ENCODE results near the gene ZNF710. TPM values are rescaled to one million over a fixed set of nuclear protein-coding genes. Genes with fewer than 3 reads are reported as not detected.

Gene ZNF710
- total RNA-seq, 1 donor from 2014 or later: 69.3 TPM

- Mint-ChIP-seq H3K36me3 (ENCODE audit: insufficient read depth) (peaks cover 8% of the 10 kb centered on the region), H3K27ac (peak overlapping the region; percentile 33), H3K4me3 (ENCODE audit: low read depth) (no peak overlapping the region), H3K4me1 (ENCODE audit: low read depth) (no peaks in the 10 kb centered on the region), H3K27me3 (no peaks in the 10 kb centered on the region), H3K9me3 (ENCODE audit: low read depth) (no peaks in the 10 kb centered on the region)
- TF ChIP-seq CTCF (IDR thresholded peaks at IDR 0.05; ENCODE audit: unreplicated experiment): no peak
- no peak for DNase-seq (ENCODE audit: low spot score, unreplicated experiment)
These were observed 75.6 kb downstream of the ZNF710 start for GRCh38 chr15:90076716-90077115.

GRCh38 chr15:90078965-90079364 lies 77.8 kb downstream of the ZNF710 start:
- H3K36me3 Mint-ChIP-seq (ENCODE audit: insufficient read depth): peaks cover 15% of the 10 kb centered on the region

GRCh38 chr15:90079619-90080457 lies 78.7 kb downstream of the ZNF710 start:
- H3K27ac Mint-ChIP-seq: no peak overlapping the region
- H3K4me1 Mint-ChIP-seq (ENCODE audit: low read depth): no peaks in the 10 kb centered on the region
- no peak for DNase-seq (ENCODE audit: low spot score, unreplicated experiment)
- peaks cover 13% of the 10 kb centered on the region for H3K36me3 Mint-ChIP-seq (ENCODE audit: insufficient read depth)
- no peaks in the 10 kb centered on the region for H3K9me3 Mint-ChIP-seq (ENCODE audit: low read depth)
- no peaks in the 10 kb centered on the region for H3K27me3 Mint-ChIP-seq
- H3K4me3 Mint-ChIP-seq (ENCODE audit: low read depth): no peak overlapping the region
- no peak for TF ChIP-seq CTCF (IDR thresholded peaks at IDR 0.05; ENCODE audit: unreplicated experiment)

More at GRCh38 chr15:90078965-90079364, 77.8 kb downstream of the ZNF710 start:
- H3K9me3 Mint-ChIP-seq (ENCODE audit: low read depth): no peaks in the 10 kb centered on the region
- H3K27ac Mint-ChIP-seq: no peak overlapping the region
- H3K4me3 Mint-ChIP-seq (ENCODE audit: low read depth): no peak overlapping the region
- H3K4me1 Mint-ChIP-seq (ENCODE audit: low read depth): no peaks in the 10 kb centered on the region
- no peak for DNase-seq (ENCODE audit: low spot score, unreplicated experiment)
- no peaks in the 10 kb centered on the region for H3K27me3 Mint-ChIP-seq
- TF ChIP-seq CTCF (IDR thresholded peaks at IDR 0.05; ENCODE audit: unreplicated experiment): no peak

- no peaks in the 10 kb centered on the region for H3K4me1 Mint-ChIP-seq (ENCODE audit: low read depth)
- H3K4me3 Mint-ChIP-seq (ENCODE audit: low read depth): no peak overlapping the region
- no peak for TF ChIP-seq CTCF (IDR thresholded peaks at IDR 0.05; ENCODE audit: unreplicated experiment)
- H3K27ac Mint-ChIP-seq: no peak overlapping the region
- H3K9me3 Mint-ChIP-seq (ENCODE audit: low read depth): no peaks in the 10 kb centered on the region
- no peak for DNase-seq (ENCODE audit: low spot score, unreplicated experiment)
- no peaks in the 10 kb centered on the region for H3K27me3 Mint-ChIP-seq
- H3K36me3 Mint-ChIP-seq (ENCODE audit: insufficient read depth): peaks cover 13% of the 10 kb centered on the region
These were observed 79.3 kb downstream of the ZNF710 start for GRCh38 chr15:90080458-90080755.

- no peak for DNase-seq (ENCODE audit: low spot score, unreplicated experiment)
- Mint-ChIP-seq H3K36me3 (ENCODE audit: insufficient read depth) (peaks cover 13% of the 10 kb centered on the region), H3K4me1 (ENCODE audit: low read depth) (no peaks in the 10 kb centered on the region), H3K4me3 (ENCODE audit: low read depth) (no peak overlapping the region), H3K27ac (no peak overlapping the region), H3K27me3 (no peaks in the 10 kb centered on the region), H3K9me3 (ENCODE audit: low read depth) (no peaks in the 10 kb centered on the region)
- TF ChIP-seq CTCF (IDR thresholded peaks at IDR 0.05; ENCODE audit: unreplicated experiment): no peak
These were observed 79.8 kb downstream of the ZNF710 start for GRCh38 chr15:90080818-90081393.
